Subcutaneous adipose tissue (tissue), 4 donors: ENCODE results near the gene DPP10. TPM values are rescaled to one million over a fixed set of nuclear protein-coding genes. Genes with fewer than 3 reads are reported as not detected.

Experiments
- CTCF ChIP-seq: fragments of 450-650 bp; IDR thresholded peaks from one replicate; pipeline ENCODE4 v1.5.1; 2016; ENCODE audit warnings: low read depth, mild to moderate bottlenecking, control low read depth, antibody characterized with exemption, moderate library complexity
- total RNA-seq, 4 donors: library from RNA; depleted of rRNA; stranded (reverse); fragments of >200 nt; gene quantifications; one replicate each; pipeline ENCODE4 v1.1.0, GENCODE V29; 2016

The DPP10 gene
- total RNA-seq, 4 donors from 2014 or later: 0.94 TPM; not detected in 3

GRCh38 chr2:114922076-114922475 is 479.6 kb downstream of the DPP10 start:
- no peak for TF ChIP-seq CTCF

GRCh38 chr2:114925296-114926255 is 483.1 kb downstream of the DPP10 start:
- TF ChIP-seq CTCF: no peak

GRCh38 chr2:114926303-114926702 is 483.9 kb downstream of the DPP10 start:
- TF ChIP-seq CTCF: no peak

GRCh38 chr2:114929225-114929624 is 486.8 kb downstream of the DPP10 start:
- TF ChIP-seq CTCF: no peak

- no peak for TF ChIP-seq CTCF
Observed at GRCh38 chr2:114933671-114934241, 491.3 kb downstream of the DPP10 start.

- no peak for TF ChIP-seq CTCF
Observed at GRCh38 chr2:114935031-114935430, 492.6 kb downstream of the DPP10 start.

- TF ChIP-seq CTCF: no peak
Observed at GRCh38 chr2:114937366-114937930, 495.0 kb downstream of the DPP10 start.
